ENCODE results near the gene TMEM132E. TPM values are rescaled to one million over a fixed set of nuclear protein-coding genes. Genes with fewer than 3 reads are reported as not detected.
A peak's percentile ranks its signal among the peaks of the same experiment; 100 is the strongest.

The TMEM132E gene
- total and polyA plus RNA-seq, 2 donors, result 0.09 to 0.78 TPM

DNA sequence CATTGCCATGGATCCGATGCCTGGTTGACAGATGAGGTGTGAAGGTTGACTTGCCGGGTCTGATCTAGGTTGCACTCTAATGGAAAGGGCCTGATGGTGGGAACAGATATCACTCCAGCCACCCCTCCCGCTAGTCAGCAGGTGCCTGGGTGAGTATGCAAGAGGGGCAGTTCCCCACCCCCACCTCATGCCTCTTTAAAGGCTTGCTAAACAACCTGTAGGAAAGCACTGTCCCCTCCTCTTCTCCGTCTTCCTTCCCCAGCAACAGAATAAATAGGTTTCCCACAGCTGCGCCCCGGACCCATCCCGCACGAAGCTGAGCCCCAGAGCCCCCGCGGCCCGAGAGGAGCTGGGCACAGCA is 746 bp upstream of the TMEM132E start:
- H3K27ac ChIP-seq (ENCODE audit: low read depth in 1 of 2, low read length in 1 of 2), result no peak overlapping the region
- H3K9me3 ChIP-seq (ENCODE audit: control insufficient read depth in 2 of 2, insufficient read depth in 1 of 2, low read length in 1 of 2), result no peaks in the 10 kb centered on the region
- peaks cover 60 to 79% of the 10 kb centered on the region in 2 donors for H3K27me3 ChIP-seq (ENCODE audit: control insufficient read depth in 2 of 2, insufficient read depth in 1 of 2, low read length in 1 of 2)
- no peak overlapping the region for H3K4me3 ChIP-seq (ENCODE audit: low read length in 2 of 2)
- no peak for DNase-seq (ENCODE audit: low read depth in 6 of 9, low spot score in 9 of 9)
- H3K36me3 ChIP-seq (ENCODE audit: control insufficient read depth in 2 of 2, insufficient read depth in 2 of 2, low read length in 1 of 2), result no peaks in the 10 kb centered on the region
- WGBS, result 8% methylated on average over 11 of the region's 11 CpGs
- peaks cover 0 to 3% of the 10 kb centered on the region in 2 donors for H3K4me1 ChIP-seq (ENCODE audit: control insufficient read depth in 2 of 2, insufficient read depth in 2 of 2, low read length in 2 of 2)

- Histone ChIP-seq H3K27ac (ENCODE audit: low read depth in 1 of 2, low read length in 1 of 2) (no peak overlapping the region), H3K4me3 (ENCODE audit: low read length in 2 of 2) (peak overlapping the region in 1 of 2 donors; percentile 5), H3K4me1 (ENCODE audit: control insufficient read depth in 2 of 2, insufficient read depth in 2 of 2, low read length in 2 of 2) (peaks cover 0 to 3% of the 10 kb centered on the region in 2 donors), H3K9me3 (ENCODE audit: control insufficient read depth in 2 of 2, insufficient read depth in 1 of 2, low read length in 1 of 2) (no peaks in the 10 kb centered on the region), H3K27me3 (ENCODE audit: control insufficient read depth in 2 of 2, insufficient read depth in 1 of 2, low read length in 1 of 2) (peaks cover 74 to 92% of the 10 kb centered on the region in 2 donors), H3K36me3 (ENCODE audit: control insufficient read depth in 2 of 2, insufficient read depth in 2 of 2, low read length in 1 of 2) (no peaks in the 10 kb centered on the region)
- WGBS, result 3% methylated on average over 52 of the region's 52 CpGs
- DNase-seq (ENCODE audit: low read depth in 6 of 9, low spot score in 9 of 9), result no peak
Observed at GRCh38 chr17:34579979-34580684, 750 bp downstream of the TMEM132E start.

DNA sequence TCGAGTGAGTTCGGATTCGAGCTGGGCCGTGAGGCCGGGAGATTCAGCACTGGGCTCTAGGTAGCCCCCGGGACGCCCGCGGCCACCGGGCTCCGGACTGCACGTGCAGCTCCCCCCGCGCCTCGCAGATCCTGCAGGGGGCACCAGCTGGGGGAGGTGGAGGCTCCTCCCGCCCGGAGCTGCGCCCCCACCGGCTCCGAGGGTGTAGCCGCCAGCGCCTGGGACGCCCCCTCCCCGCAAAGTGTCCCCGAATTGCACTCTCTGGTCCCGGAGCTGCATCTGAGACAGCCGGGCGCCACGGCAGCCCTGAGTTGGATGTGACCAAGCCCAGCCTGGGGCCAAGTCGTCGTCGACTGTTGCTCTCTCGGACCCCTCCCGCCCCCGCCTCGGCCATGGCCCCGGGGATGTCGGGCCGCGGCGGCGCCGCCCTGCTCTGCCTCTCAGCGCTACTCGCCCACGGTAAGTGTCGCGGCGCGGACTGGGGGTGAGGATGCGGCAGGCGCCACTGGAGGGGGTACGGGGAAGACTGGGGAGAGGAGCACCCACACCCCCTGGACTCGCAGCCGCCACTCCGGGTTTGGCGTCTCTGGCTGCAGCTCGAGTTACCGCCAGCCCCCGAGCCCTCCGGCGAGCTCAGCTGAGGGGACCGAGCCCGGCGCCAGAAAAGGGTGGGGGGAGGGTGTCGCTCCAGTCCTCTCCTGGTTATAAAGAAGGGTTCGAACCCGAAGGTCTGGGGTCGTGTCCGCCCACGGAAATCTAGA is 1.5 kb downstream of the TMEM132E start:
- H3K36me3 ChIP-seq (ENCODE audit: control insufficient read depth in 2 of 2, insufficient read depth in 2 of 2, low read length in 1 of 2), result no peaks in the 10 kb centered on the region
- peaks cover 0 to 3% of the 10 kb centered on the region in 2 donors for H3K4me1 ChIP-seq (ENCODE audit: control insufficient read depth in 2 of 2, insufficient read depth in 2 of 2, low read length in 2 of 2)
- 3% methylated on average over 71 of the region's 71 CpGs for whole genome bisulfite sequencing
- no peak overlapping the region for H3K27ac ChIP-seq (ENCODE audit: low read depth in 1 of 2, low read length in 1 of 2)
- no peak overlapping the region for H3K4me3 ChIP-seq (ENCODE audit: low read length in 2 of 2)
- no peaks in the 10 kb centered on the region for H3K9me3 ChIP-seq (ENCODE audit: control insufficient read depth in 2 of 2, insufficient read depth in 1 of 2, low read length in 1 of 2)
- peaks cover 74 to 96% of the 10 kb centered on the region in 2 donors for H3K27me3 ChIP-seq (ENCODE audit: control insufficient read depth in 2 of 2, insufficient read depth in 1 of 2, low read length in 1 of 2)
- DNase-seq (ENCODE audit: low read depth in 6 of 9, low spot score in 9 of 9), result no peak

- WGBS, result 4% methylated on average over 78 of the region's 78 CpGs
Observed at GRCh38 chr17:34581446-34582184, 2.2 kb downstream of the TMEM132E start.

DNA sequence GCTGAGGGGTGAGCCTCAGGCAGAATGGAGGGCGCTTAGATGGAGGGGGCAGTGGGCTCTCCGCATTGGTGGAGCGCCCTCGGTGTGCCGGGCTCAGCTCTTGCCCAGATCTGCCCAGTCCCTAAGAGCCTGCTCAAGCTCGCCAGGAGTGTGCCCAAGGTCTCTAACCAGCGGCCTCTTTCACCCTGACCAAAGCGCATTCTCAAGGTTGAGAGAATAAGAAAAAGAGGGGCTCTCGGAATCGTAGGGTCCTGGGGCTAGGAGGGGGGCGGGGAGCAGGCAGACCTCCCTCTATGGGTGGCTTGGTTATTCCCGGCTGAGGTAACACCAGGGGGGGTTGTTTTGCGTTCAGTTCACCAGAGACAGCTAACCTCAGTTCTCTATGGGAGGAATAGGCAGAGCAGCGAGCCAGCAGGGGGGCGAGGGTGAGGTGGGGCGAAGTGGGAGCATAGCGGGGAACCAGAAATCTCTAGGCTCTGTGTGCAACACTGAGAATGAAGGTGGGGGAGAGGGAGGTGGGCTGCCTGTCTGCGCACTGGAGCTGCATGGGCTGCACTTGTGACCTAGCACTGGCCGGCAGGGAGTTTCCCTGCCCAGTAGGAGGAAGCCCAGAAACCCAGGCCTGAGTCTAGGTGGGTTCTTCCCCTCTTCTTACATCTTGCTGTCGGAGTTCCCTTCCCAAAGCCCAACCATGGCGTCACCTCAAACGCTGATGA is 3.0 kb downstream of the TMEM132E start:
- H3K4me1 ChIP-seq (ENCODE audit: control insufficient read depth in 2 of 2, insufficient read depth in 2 of 2, low read length in 2 of 2), result peaks cover 0 to 3% of the 10 kb centered on the region in 2 donors
- H3K36me3 ChIP-seq (ENCODE audit: control insufficient read depth in 2 of 2, insufficient read depth in 2 of 2, low read length in 1 of 2), result no peaks in the 10 kb centered on the region
- H3K4me3 ChIP-seq (ENCODE audit: low read length in 2 of 2), result no peak overlapping the region
- no peak overlapping the region for H3K27ac ChIP-seq (ENCODE audit: low read depth in 1 of 2, low read length in 1 of 2)
- DNase-seq (ENCODE audit: low read depth in 6 of 9, low spot score in 9 of 9), result no peak
- 9% methylated on average over 22 of the region's 22 CpGs for WGBS
- H3K9me3 ChIP-seq (ENCODE audit: control insufficient read depth in 2 of 2, insufficient read depth in 1 of 2, low read length in 1 of 2), result no peaks in the 10 kb centered on the region
- peaks cover 73 to 94% of the 10 kb centered on the region in 2 donors for H3K27me3 ChIP-seq (ENCODE audit: control insufficient read depth in 2 of 2, insufficient read depth in 1 of 2, low read length in 1 of 2)

More at GRCh38 chr17:34581446-34582184, 2.2 kb downstream of the TMEM132E start:
- Histone ChIP-seq H3K9me3 (ENCODE audit: control insufficient read depth in 2 of 2, insufficient read depth in 1 of 2, low read length in 1 of 2) (no peaks in the 10 kb centered on the region), H3K27me3 (ENCODE audit: control insufficient read depth in 2 of 2, insufficient read depth in 1 of 2, low read length in 1 of 2) (peaks cover 74 to 99% of the 10 kb centered on the region in 2 donors), H3K36me3 (ENCODE audit: control insufficient read depth in 2 of 2, insufficient read depth in 2 of 2, low read length in 1 of 2) (no peaks in the 10 kb centered on the region), H3K27ac (ENCODE audit: low read depth in 1 of 2, low read length in 1 of 2) (no peak overlapping the region), H3K4me1 (ENCODE audit: control insufficient read depth in 2 of 2, insufficient read depth in 2 of 2, low read length in 2 of 2) (peaks cover 0 to 3% of the 10 kb centered on the region in 2 donors), H3K4me3 (ENCODE audit: low read length in 2 of 2) (no peak overlapping the region)
- no peak for DNase-seq (ENCODE audit: low read depth in 6 of 9, low spot score in 9 of 9)

- Histone ChIP-seq H3K4me3 (ENCODE audit: low read length in 2 of 2) (no peak overlapping the region), H3K36me3 (ENCODE audit: control insufficient read depth in 2 of 2, insufficient read depth in 2 of 2, low read length in 1 of 2) (no peaks in the 10 kb centered on the region), H3K27ac (ENCODE audit: low read depth in 1 of 2, low read length in 1 of 2) (no peak overlapping the region), H3K4me1 (ENCODE audit: control insufficient read depth in 2 of 2, insufficient read depth in 2 of 2, low read length in 2 of 2) (peaks cover 0 to 3% of the 10 kb centered on the region in 2 donors), H3K9me3 (ENCODE audit: control insufficient read depth in 2 of 2, insufficient read depth in 1 of 2, low read length in 1 of 2) (no peaks in the 10 kb centered on the region), H3K27me3 (ENCODE audit: control insufficient read depth in 2 of 2, insufficient read depth in 1 of 2, low read length in 1 of 2) (peaks cover 69 to 93% of the 10 kb centered on the region in 2 donors)
- DNase-seq (ENCODE audit: low read depth in 6 of 9, low spot score in 9 of 9), result no peak
- 17% methylated on average over 3 of the region's 3 CpGs for WGBS
Observed at GRCh38 chr17:34582901-34583245, 3.5 kb downstream of the TMEM132E start.

GRCh38 chr17:34584805-34585416 is 5.5 kb downstream of the TMEM132E start:
- H3K4me3 ChIP-seq (ENCODE audit: low read length in 2 of 2), result no peak overlapping the region
- no peak overlapping the region for H3K27ac ChIP-seq (ENCODE audit: low read depth in 1 of 2, low read length in 1 of 2)
- no peaks in the 10 kb centered on the region for H3K36me3 ChIP-seq (ENCODE audit: control insufficient read depth in 2 of 2, insufficient read depth in 2 of 2, low read length in 1 of 2)
- no peak for DNase-seq (ENCODE audit: low read depth in 6 of 9, low spot score in 9 of 9)
- peaks cover 0 to 2% of the 10 kb centered on the region in 2 donors for H3K4me1 ChIP-seq (ENCODE audit: control insufficient read depth in 2 of 2, insufficient read depth in 2 of 2, low read length in 2 of 2)
- H3K9me3 ChIP-seq (ENCODE audit: control insufficient read depth in 2 of 2, insufficient read depth in 1 of 2, low read length in 1 of 2), result no peaks in the 10 kb centered on the region
- peaks cover 51 to 77% of the 10 kb centered on the region in 2 donors for H3K27me3 ChIP-seq (ENCODE audit: control insufficient read depth in 2 of 2, insufficient read depth in 1 of 2, low read length in 1 of 2)
- 38% methylated on average over 12 of the region's 12 CpGs for WGBS

DNA sequence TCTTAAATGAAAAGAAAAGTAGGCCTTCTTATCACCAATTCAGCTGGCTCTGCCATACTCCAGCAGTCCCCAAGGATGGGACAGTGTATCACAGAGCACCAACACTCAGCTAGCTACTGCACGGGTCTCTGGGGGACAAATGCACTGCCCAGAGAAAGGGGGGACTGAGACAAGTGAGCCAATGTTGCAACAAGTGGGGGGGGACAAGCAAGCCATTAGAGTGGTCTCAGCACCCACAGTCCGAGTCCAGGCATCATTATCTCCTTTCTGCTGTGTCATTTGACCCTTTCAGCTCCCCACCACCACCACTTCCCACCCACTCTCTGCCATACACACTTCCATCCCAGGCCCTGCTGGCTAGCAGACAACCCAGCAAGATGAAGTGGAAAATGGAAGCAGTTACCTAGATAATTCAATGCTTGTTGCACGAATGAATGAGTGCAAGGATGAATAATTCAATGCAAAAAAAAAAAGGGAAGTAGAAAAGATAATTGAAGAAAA is 7.0 kb downstream of the TMEM132E start:
- Histone ChIP-seq H3K4me1 (ENCODE audit: control insufficient read depth in 2 of 2, insufficient read depth in 2 of 2, low read length in 2 of 2) (no peaks in the 10 kb centered on the region), H3K27ac (ENCODE audit: low read depth in 1 of 2, low read length in 1 of 2) (no peak overlapping the region), H3K4me3 (ENCODE audit: low read length in 2 of 2) (no peak overlapping the region), H3K9me3 (ENCODE audit: control insufficient read depth in 2 of 2, insufficient read depth in 1 of 2, low read length in 1 of 2) (no peaks in the 10 kb centered on the region), H3K27me3 (ENCODE audit: control insufficient read depth in 2 of 2, insufficient read depth in 1 of 2, low read length in 1 of 2) (peaks cover 36 to 63% of the 10 kb centered on the region in 2 donors), H3K36me3 (ENCODE audit: control insufficient read depth in 2 of 2, insufficient read depth in 2 of 2, low read length in 1 of 2) (no peaks in the 10 kb centered on the region)
- no peak for DNase-seq (ENCODE audit: low read depth in 6 of 9, low spot score in 9 of 9)
- WGBS, result 74% methylated on average over 3 of the region's 3 CpGs
